Testis (tissue), 2 donors: Measurements from ENCODE around the gene ATRIP.

ENCODE experiments used
- CTCF ChIP-seq, 3 experiments: fragments of 450-650 bp in 2 of 3; fragments of 200-600 bp in 1 of 3; sonication (generic) in 1 of 3; IDR thresholded peaks; one replicate each; pipeline ENCODE4 v1.5.1; 2016 to 2019; ENCODE audit warnings: antibody characterized with exemption in 3 of 3, mild to moderate bottlenecking in 2 of 3, moderate library complexity in 1 of 3
- POLR2A ChIP-seq: fragments of 450-650 bp; IDR thresholded peaks from one replicate; pipeline ENCODE4 v1.6.1; 2017; ENCODE audit warnings: antibody characterized with exemption, mild to moderate bottlenecking, moderate library complexity

- peak in 2 of 3 experiments; percentile 40 to 48 for TF ChIP-seq CTCF (IDR thresholded peaks at IDR 0.05)
- peak; percentile 29 for TF ChIP-seq POLR2A
These were observed 26.5 kb downstream of the ATRIP start for GRCh38 chr3:48472923-48473616.
